SU-DHL-6 (cell line): ENCODE results near the gene CORO6.

Experiments used
- H2AFZ ChIP-seq: fragments of 200-600 bp; sonication (generic); 2 replicates; pipeline ENCODE4 v1.6.1; 2014; ENCODE audit warnings: low read depth, mild to moderate bottlenecking, moderate library complexity, mixed read lengths, antibody characterized with exemption, low read length; ENCODE audit not compliant: severe bottlenecking
- H3F3A ChIP-seq: fragments of 200-600 bp; shearing (Covaris generic); 2 replicates; pipeline ENCODE4 v1.6.0; 2016; ENCODE audit warnings: antibody characterized with exemption, mild to moderate bottlenecking; ENCODE audit not compliant: insufficient read depth
- H3K27ac ChIP-seq: fragments of 200-600 bp; sonication (generic); 2 replicates; pipeline ENCODE4 v1.5.1; 2016; ENCODE audit warnings: low read depth, mild to moderate bottlenecking, low read length, moderate library complexity, mixed read lengths
- H3K27me3 ChIP-seq: fragments of 200-600 bp; sonication (generic), shearing (Covaris generic); 2 replicates; pipeline ENCODE4 v1.6.0; 2014; ENCODE audit warnings: mild to moderate bottlenecking, low read length
- H3K36me3 ChIP-seq: fragments of 200-600 bp; sonication (generic); 2 replicates; pipeline ENCODE4 v1.6.1; 2014; ENCODE audit warnings: mild to moderate bottlenecking, low read length, mixed read lengths
- H3K4me2 ChIP-seq: fragments of 300-600, 200-600 bp; shearing (Covaris generic), sonication (generic); 2 replicates; pipeline ENCODE4 v1.6.0; 2014; ENCODE audit warnings: low read length, low read depth, mild to moderate bottlenecking; ENCODE audit not compliant: poor library complexity, severe bottlenecking
- H3K4me3 ChIP-seq: fragments of 200-600 bp; sonication (generic); 2 replicates; pipeline ENCODE4 v1.5.1; 2014; ENCODE audit warnings: antibody characterized with exemption, low read length, mild to moderate bottlenecking, mixed read lengths; ENCODE audit not compliant: insufficient read depth, poor library complexity, severe bottlenecking
- H3K79me2 ChIP-seq: fragments of 200-600 bp; sonication (generic); 2 replicates; pipeline ENCODE4 v1.6.1; 2014; ENCODE audit warnings: mild to moderate bottlenecking, low read length, moderate library complexity; ENCODE audit not compliant: insufficient read depth
- H3K9ac ChIP-seq: fragments of 200-600 bp; sonication (generic); 2 replicates; pipeline ENCODE4 v1.7.0; 2014; ENCODE audit warnings: mild to moderate bottlenecking, low read length
- H3K9me2 ChIP-seq: fragments of 200-600 bp; sonication (generic); replicated peaks from 2 replicates; pipeline ENCODE4 v1.6.1; 2014; ENCODE audit warnings: low read length; ENCODE audit not compliant: insufficient read depth
- H3K9me3 ChIP-seq: fragments of 200-600 bp; sonication (generic); 2 replicates; pipeline ENCODE4 v1.6.1; 2014; ENCODE audit warnings: low read length, mixed read lengths; ENCODE audit not compliant: insufficient read depth
- H4K20me1 ChIP-seq: fragments of 200-600 bp; sonication (generic); 2 replicates; pipeline ENCODE4 v1.6.1; 2014; ENCODE audit warnings: low read depth, mild to moderate bottlenecking, antibody characterized with exemption, low read length, moderate library complexity, mixed read lengths
- EZH2phosphoT487 ChIP-seq: fragments of 200-600 bp; sonication (generic), shearing (Covaris generic); conservative IDR thresholded peaks from 2 replicates; pipeline ENCODE4 v1.6.1; 2018; ENCODE audit warnings: mild to moderate bottlenecking, antibody characterized with exemption, low read length, moderate library complexity, mixed read lengths
- TF ChIP-seq, protein P1 (sequence below): fragments of 200-600 bp; sonication (generic); IDR thresholded peaks from one replicate; pipeline ENCODE4 v1.5.1; 2017; ENCODE audit warnings: antibody characterized with exemption, mild to moderate bottlenecking, low read length, moderate library complexity; ENCODE audit not compliant: insufficient read depth, poor library complexity, severe bottlenecking

Gene CORO6

GRCh38 chr17:29616300-29617048 lies 6.2 kb downstream of the CORO6 start:
- Histone ChIP-seq H3K4me2 (peak overlapping the region; percentile 59), H3K9me2 (no peaks in the 10 kb centered on the region), H3K79me2 (no peaks in the 10 kb centered on the region), H3K27ac (no peak overlapping the region), H2AFZ (no peak overlapping the region), H3K4me3 (no peak overlapping the region), H3K9me3 (no peaks in the 10 kb centered on the region), H3K27me3 (no peaks in the 10 kb centered on the region), H3K36me3 (no peaks in the 10 kb centered on the region), H3K9ac (peak overlapping the region; percentile 30; the same call in 1 of the 2 replicates), H4K20me1 (no peaks in the 10 kb centered on the region), H3F3A (no peaks in the 10 kb centered on the region)
- TF ChIP-seq, protein P1, sequence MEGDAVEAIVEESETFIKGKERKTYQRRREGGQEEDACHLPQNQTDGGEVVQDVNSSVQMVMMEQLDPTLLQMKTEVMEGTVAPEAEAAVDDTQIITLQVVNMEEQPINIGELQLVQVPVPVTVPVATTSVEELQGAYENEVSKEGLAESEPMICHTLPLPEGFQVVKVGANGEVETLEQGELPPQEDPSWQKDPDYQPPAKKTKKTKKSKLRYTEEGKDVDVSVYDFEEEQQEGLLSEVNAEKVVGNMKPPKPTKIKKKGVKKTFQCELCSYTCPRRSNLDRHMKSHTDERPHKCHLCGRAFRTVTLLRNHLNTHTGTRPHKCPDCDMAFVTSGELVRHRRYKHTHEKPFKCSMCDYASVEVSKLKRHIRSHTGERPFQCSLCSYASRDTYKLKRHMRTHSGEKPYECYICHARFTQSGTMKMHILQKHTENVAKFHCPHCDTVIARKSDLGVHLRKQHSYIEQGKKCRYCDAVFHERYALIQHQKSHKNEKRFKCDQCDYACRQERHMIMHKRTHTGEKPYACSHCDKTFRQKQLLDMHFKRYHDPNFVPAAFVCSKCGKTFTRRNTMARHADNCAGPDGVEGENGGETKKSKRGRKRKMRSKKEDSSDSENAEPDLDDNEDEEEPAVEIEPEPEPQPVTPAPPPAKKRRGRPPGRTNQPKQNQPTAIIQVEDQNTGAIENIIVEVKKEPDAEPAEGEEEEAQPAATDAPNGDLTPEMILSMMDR, result no peak
- TF ChIP-seq EZH2phosphoT487, result no peak

GRCh38 chr17:29615492-29616299 lies 7.0 kb downstream of the CORO6 start:
- H4K20me1 ChIP-seq, result no peaks in the 10 kb centered on the region
- no peaks in the 10 kb centered on the region for H3K27me3 ChIP-seq
- H3K4me3 ChIP-seq, result peak overlapping the region; percentile 47
- no peaks in the 10 kb centered on the region for H3K79me2 ChIP-seq
- TF ChIP-seq, protein P1, result no peak
- no peak for TF ChIP-seq EZH2phosphoT487
- no peaks in the 10 kb centered on the region for H3K36me3 ChIP-seq
- H3K9ac ChIP-seq, result peak overlapping the region; percentile 30; the same call in 1 of the 2 replicates
- H3K9me3 ChIP-seq, result no peaks in the 10 kb centered on the region
- no peak overlapping the region for H2AFZ ChIP-seq
- no peak overlapping the region for H3K27ac ChIP-seq
- H3K9me2 ChIP-seq, result no peaks in the 10 kb centered on the region
- no peaks in the 10 kb centered on the region for H3F3A ChIP-seq
- peak overlapping the region; percentile 59 for H3K4me2 ChIP-seq

- Histone ChIP-seq H4K20me1 (no peaks in the 10 kb centered on the region), H3K9me3 (no peaks in the 10 kb centered on the region), H3K79me2 (no peaks in the 10 kb centered on the region), H3F3A (no peaks in the 10 kb centered on the region), H2AFZ (no peak overlapping the region), H3K27ac (no peak overlapping the region), H3K36me3 (no peaks in the 10 kb centered on the region), H3K4me2 (peak overlapping the region; percentile 59), H3K4me3 (peak overlapping the region; percentile 32), H3K9ac (no peak overlapping the region; the same call in 1 of the 2 replicates), H3K9me2 (no peaks in the 10 kb centered on the region), H3K27me3 (no peaks in the 10 kb centered on the region)
- TF ChIP-seq, protein P1, result no peak
- no peak for TF ChIP-seq EZH2phosphoT487
These were observed 7.7 kb downstream of the CORO6 start for GRCh38 chr17:29615048-29615385.
